IMR-90 (cell line): ENCODE measurements around the gene HOXB6. TPM values are rescaled to one million over a fixed set of nuclear protein-coding genes. Genes with fewer than 3 reads are reported as not detected.
A peak's percentile ranks its signal among the peaks of the same experiment; 100 is the strongest.

Source experiments
- ATAC-seq: fragments of 200-7000 bp; cut with Tn5 transposase; 2 replicates; pipeline ENCODE4 v1.9.1; 2020; ENCODE audit warnings: low read depth, mild to moderate bottlenecking, moderate library complexity
- BruUV-seq: library from RNA; stranded (reverse); fragments of 400-500 nt; replicated peaks from 2 replicates; lab custom pipeline; 2021; lab: Mats Ljungman, UMichigan
- CTCF ChIA-PET: fragments of 300-600 bp; formaldehyde crosslinking; extraction: SDS; loops from one replicate; lab custom pipeline; 2021; ENCODE audit warnings: antibody characterized with exemption; lab: Yijun Ruan, JAX
- POLR2A ChIA-PET: fragments of 300-600 bp; sonication (Branson Sonifier 250); formaldehyde crosslinking; loops from one replicate; lab custom pipeline; 2022; ENCODE audit warnings: antibody characterized with exemption; ENCODE audit not compliant: unreplicated experiment; lab: Charles Lee
- DNase-seq: peaks from one replicate; pipeline ENCODE4 v3.0.0; 2013
- H2AFZ ChIP-seq: replicated peaks from 2 replicates; pipeline ENCODE3; 2013; ENCODE audit warnings: low read length, mild to moderate bottlenecking; ENCODE audit not compliant: poor library complexity
- H2AK5ac ChIP-seq: 2 replicates; pipeline ENCODE4 v1.6.1; 2013; ENCODE audit warnings: low read depth, low read length, inconsistent platforms
- H2AK9ac ChIP-seq: replicated peaks from 2 replicates; pipeline ENCODE3; 2013; ENCODE audit warnings: mild to moderate bottlenecking, low read depth, low read length, moderate library complexity; ENCODE audit not compliant: poor library complexity
- H2BK120ac ChIP-seq: 2 replicates; pipeline ENCODE4 v1.6.1; 2013; ENCODE audit warnings: low read depth, low read length, inconsistent platforms
- H2BK15ac ChIP-seq: 3 replicates; pipeline ENCODE4 v1.6.1; 2013; ENCODE audit warnings: low read depth, low read length, inconsistent platforms
- H2BK20ac ChIP-seq: 2 replicates; pipeline ENCODE4 v1.6.1; 2013; ENCODE audit warnings: low read depth, mild to moderate bottlenecking, inconsistent platforms, low read length, moderate library complexity
- H2BK5ac ChIP-seq: 2 replicates; pipeline ENCODE4 v1.6.1; 2013; ENCODE audit warnings: mild to moderate bottlenecking, low read depth, low read length, inconsistent platforms; ENCODE audit not compliant: poor library complexity, severe bottlenecking
- H3K14ac ChIP-seq: replicated peaks from 2 replicates; pipeline ENCODE4 v1.6.1; 2013; ENCODE audit warnings: low read depth, low read length, inconsistent platforms
- H3K18ac ChIP-seq: 2 replicates; pipeline ENCODE4 v1.6.1; 2013; ENCODE audit warnings: low read depth, low read length, control low read depth
- H3K23ac ChIP-seq: 2 replicates; pipeline ENCODE4 v1.6.1; 2013; ENCODE audit warnings: low read depth, low read length, inconsistent platforms
- H3K27ac ChIP-seq: 2 replicates; pipeline ENCODE4 v1.5.1; 2013; ENCODE audit warnings: mild to moderate bottlenecking, control low read depth, low read length; ENCODE audit not compliant: insufficient read depth
- H3K27me3 ChIP-seq: 2 replicates; pipeline ENCODE4 v1.6.1; 2013; ENCODE audit warnings: low read length; ENCODE audit not compliant: control insufficient read depth, insufficient read depth
- H3K36me3 ChIP-seq: 2 replicates; pipeline ENCODE4 v1.6.1; 2013; ENCODE audit warnings: low read length, mixed read lengths; ENCODE audit not compliant: control insufficient read depth, insufficient read depth
- H3K4ac ChIP-seq: 2 replicates; pipeline ENCODE4 v1.6.1; 2013; ENCODE audit warnings: low read depth, low read length, inconsistent platforms
- H3K4me1 ChIP-seq: 2 replicates; pipeline ENCODE4 v1.6.1; 2013; ENCODE audit warnings: low read length, mixed read lengths; ENCODE audit not compliant: control insufficient read depth, insufficient read depth
- H3K4me2 ChIP-seq: 2 replicates; pipeline ENCODE4 v1.6.1; 2013; ENCODE audit warnings: low read depth, mild to moderate bottlenecking, control low read depth, low read length, moderate library complexity
- H3K4me3 ChIP-seq: 2 replicates; pipeline ENCODE4 v1.5.1; 2013; ENCODE audit warnings: low read depth, mild to moderate bottlenecking, control low read depth, low read length, moderate library complexity; ENCODE audit not compliant: insufficient read depth
- H3K56ac ChIP-seq: 2 replicates; pipeline ENCODE4 v1.6.1; 2013; ENCODE audit warnings: low read length, inconsistent platforms; ENCODE audit not compliant: insufficient read depth; ENCODE audit errors: extremely low read depth
- H3K79me1 ChIP-seq, 2 experiments: 2 replicates each; pipeline ENCODE4 v1.6.1; 2013; ENCODE audit warnings: low read length in 2 of 2, inconsistent platforms in 1 of 2, low read depth in 1 of 2
- H3K9ac ChIP-seq: 2 replicates; pipeline ENCODE4 v1.6.1; 2013; ENCODE audit warnings: low read depth, low read length, control low read depth
- H3K9me1 ChIP-seq: 2 replicates; pipeline ENCODE4 v1.6.1; 2013; ENCODE audit warnings: low read length, inconsistent platforms; ENCODE audit not compliant: insufficient read depth
- H3K9me3 ChIP-seq: 2 replicates; pipeline ENCODE4 v1.6.1; 2013; ENCODE audit warnings: low read length; ENCODE audit not compliant: control insufficient read depth, insufficient read depth
- H4K20me1 ChIP-seq: 2 replicates; pipeline ENCODE4 v1.6.1; 2013; ENCODE audit warnings: low read length, inconsistent platforms; ENCODE audit not compliant: insufficient read depth
- H4K5ac ChIP-seq: 2 replicates; pipeline ENCODE4 v1.6.1; 2013; ENCODE audit warnings: mild to moderate bottlenecking, low read depth, low read length, control low read depth
- H4K8ac ChIP-seq, 2 experiments: 2 replicates each; pipeline ENCODE4 v1.6.1; 2013; ENCODE audit warnings: low read depth in 2 of 2, low read length in 2 of 2, control low read depth in 1 of 2, inconsistent platforms in 1 of 2
- H4K91ac ChIP-seq: 2 replicates; pipeline ENCODE4 v1.6.1; 2013; ENCODE audit warnings: low read depth, low read length, inconsistent platforms; ENCODE audit not compliant: insufficient read depth
- BHLHE40 ChIP-seq: fragments of 150-350 bp; IDR thresholded peaks from 2 replicates; pipeline ENCODE4 v1.6.1; 2016; ENCODE audit warnings: mild to moderate bottlenecking, low read depth, low read length
- CEBPB ChIP-seq: IDR thresholded peaks from 2 replicates; pipeline ENCODE4 v1.6.1; 2012; ENCODE audit warnings: low read depth, low read length, improper control_type of control experiment
- CHD1 ChIP-seq: IDR thresholded peaks from 2 replicates; pipeline ENCODE4 v1.6.1; 2012; ENCODE audit warnings: low read depth, low read length, improper control_type of control experiment
- FOS ChIP-seq: fragments of 150-350 bp; IDR thresholded peaks from 2 replicates; pipeline ENCODE4 v1.6.1; 2016; ENCODE audit warnings: low read depth, low read length
- MAFK ChIP-seq: IDR thresholded peaks from 2 replicates; pipeline ENCODE4 v1.6.1; 2012; ENCODE audit warnings: low read depth, low read length, improper control_type of control experiment
- MAZ ChIP-seq: IDR thresholded peaks from 2 replicates; pipeline ENCODE4 v1.6.1; 2012; ENCODE audit warnings: low read depth, mild to moderate bottlenecking, low read length, improper control_type of control experiment, moderate library complexity, borderline replicate concordance
- MXI1 ChIP-seq: IDR thresholded peaks from 2 replicates; pipeline ENCODE4 v1.6.1; 2012; ENCODE audit warnings: low read depth, mild to moderate bottlenecking, low read length, moderate library complexity, borderline replicate concordance
- NFE2L2 ChIP-seq: fragments of 150-350 bp; IDR thresholded peaks from 2 replicates; pipeline ENCODE4 v1.6.1; 2016; ENCODE audit warnings: low read depth, mild to moderate bottlenecking, low read length
- POLR2A ChIP-seq: IDR thresholded peaks from 2 replicates; pipeline ENCODE4 v1.6.1; 2012; ENCODE audit warnings: mild to moderate bottlenecking, low read depth, low read length
- RAD21 ChIP-seq: IDR thresholded peaks from 2 replicates; pipeline ENCODE4 v1.6.1; 2012; ENCODE audit warnings: low read length, improper control_type of control experiment
- RCOR1 ChIP-seq: IDR thresholded peaks from 2 replicates; pipeline ENCODE4 v1.6.1; 2012; ENCODE audit warnings: mild to moderate bottlenecking, low read length, improper control_type of control experiment; ENCODE audit not compliant: insufficient replicate concordance
- RFX5 ChIP-seq: IDR thresholded peaks from 2 replicates; pipeline ENCODE4 v1.8.0; 2012; ENCODE audit warnings: low read depth, mild to moderate bottlenecking, low read length, moderate library complexity
- SMC3 ChIP-seq: fragments of 150-350 bp; IDR thresholded peaks from 2 replicates; pipeline ENCODE4 v1.6.1; 2016; ENCODE audit warnings: low read depth, mild to moderate bottlenecking, antibody characterized with exemption, low read length, moderate library complexity
- WGBS, 2 experiments: methylation state at CpG; one replicate each; pipeline versions ENCODE4 v1.1.5 to v1.1.7; 2013; ENCODE audit warnings: missing lambda C conversion rate in 2 of 2; ENCODE audit not compliant: insufficient read length in 1 of 2; ENCODE audit errors: extremely low coverage in 2 of 2; 5-methylcytosine and 5-hydroxymethylcytosine counted together
- dilution Hi-C: fragments of 300-500 bp; cut with HindIII; formaldehyde crosslinking; loops from one replicate; pipeline ENCODE4 v1.14.3; 2018; ENCODE audit warnings: low sequenced_read_pairs; ENCODE audit not compliant: unreplicated experiment
- in situ Hi-C: fragments of 300-500 bp; cut with MboI; formaldehyde crosslinking; loops from 3 replicates; pipeline ENCODE4 v1.14.3; 2019; ENCODE audit warnings: low sequenced_read_pairs, inconsistent platforms, mixed read lengths
- intact Hi-C: fragments of 100-400 bp; cut with micrococcal nuclease; formaldehyde crosslinking; loops from 2 replicates; pipeline ENCODE4 v1.10.0; 2022
- polyA plus RNA-seq, 3 experiments: library from polyadenylated mRNA; depleted of rRNA; stranded (reverse); fragments of >200 nt; gene quantifications; 2 replicates each; pipeline ENCODE4 v1.2.3, GENCODE V29; 2012; ENCODE audit warnings: low replicate concordance in 1 of 3
- total RNA-seq: library from RNA; depleted of rRNA; stranded (reverse); fragments of >200 nt; gene quantifications from 2 replicates; pipeline ENCODE4 v1.2.3, GENCODE V29; 2012
- TF ChIP-seq, protein P1 (sequence below): fragments of 150-350 bp; IDR thresholded peaks from 2 replicates; pipeline ENCODE4 v1.6.1; 2016; ENCODE audit warnings: low read depth, mild to moderate bottlenecking, low read length, moderate library complexity, borderline replicate concordance
- TF ChIP-seq, protein P2 (sequence below): fragments of 150-350 bp; IDR thresholded peaks from 2 replicates; pipeline ENCODE4 v1.6.1; 2017; ENCODE audit warnings: mild to moderate bottlenecking, antibody characterized with exemption, low read length, low read depth

HOXB6 gene
- total and polyA plus RNA-seq, 2 of the 4 experiments (the other 2 are of a cell fraction): 11.1 to 42.2 TPM

DNA sequence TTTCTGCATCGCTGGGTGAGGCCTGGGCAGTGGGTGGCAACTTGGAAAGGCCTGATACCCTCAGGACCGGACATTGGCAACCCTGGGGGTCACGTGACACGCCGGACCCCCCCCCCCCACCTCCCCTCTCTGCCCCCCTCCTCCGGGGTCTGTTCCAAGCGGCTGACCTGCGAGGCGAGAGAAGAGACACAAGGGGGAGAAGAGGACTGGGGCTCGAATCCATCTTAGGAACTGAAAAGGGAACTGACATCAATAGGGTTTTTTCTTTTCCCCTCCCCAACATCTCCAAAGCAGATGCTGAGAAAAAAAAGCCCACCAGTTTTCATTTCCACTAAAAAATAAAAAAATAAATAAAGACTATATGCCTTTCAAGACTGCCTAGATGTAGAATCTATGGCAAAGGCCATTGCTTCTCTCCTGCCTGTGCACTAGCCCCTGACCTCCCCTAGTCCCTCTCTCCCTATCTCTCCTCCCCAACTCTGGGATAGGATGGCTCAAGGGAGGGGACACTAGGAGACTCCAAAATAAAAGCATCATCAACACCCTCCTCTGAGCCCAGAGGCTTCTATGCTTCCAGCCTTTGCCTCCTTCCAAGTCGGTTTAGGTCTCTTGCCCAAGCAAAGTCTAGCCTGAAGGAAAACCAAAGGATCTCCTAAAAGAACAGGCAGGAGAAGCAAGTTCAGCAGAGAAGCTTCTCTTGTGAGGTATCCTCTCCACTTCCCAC is 52.2 kb downstream of the HOXB6 start:
- H4K20me1 ChIP-seq: 0 out of 2 replicates have a peak, but pooled peaks cover 4% of the 10 kb centered on the region
- peak overlapping the region; percentile 77 for H3K9ac ChIP-seq
- H3K14ac ChIP-seq: peak overlapping the region; percentile 96
- H2AK9ac ChIP-seq: peak overlapping the region; percentile 85
- H3K4ac ChIP-seq: peak overlapping the region; percentile 94
- DNase-seq: peak; percentile 74
- H2AK5ac ChIP-seq: peak overlapping the region; percentile 74
- H2BK15ac ChIP-seq: peak overlapping the region; percentile 90; the same call in 2 of the 3 replicates
- dilution Hi-C loops (no loop called here), intact Hi-C loops (no loop called here), in situ Hi-C loops (no loop called here)
- H2AFZ ChIP-seq: peak overlapping the region; percentile 24
- H3K27me3 ChIP-seq: no peaks in the 10 kb centered on the region
- peaks cover 46% of the 10 kb centered on the region for H3K4me1 ChIP-seq
- no peaks in the 10 kb centered on the region for H3K9me3 ChIP-seq
- H2BK120ac ChIP-seq: peak overlapping the region; percentile 89
- peaks cover 2 to 5% of the 10 kb centered on the region in 2 experiments; a peak in 2 of 4 replicates for H3K79me1 ChIP-seq
- peak; percentile 16 for ATAC-seq
- H3K56ac ChIP-seq: peak overlapping the region; percentile 94
- peak overlapping the region; percentile 90 for H4K91ac ChIP-seq
- peak overlapping the region; percentile 96 for H3K27ac ChIP-seq
- peak overlapping the region; percentile 14 for H3K4me3 ChIP-seq
- WGBS, 2 experiments: no CpG with 5 or more reads among the region's 11 CpGs
- CTCF ChIA-PET: no interaction called here
- peak overlapping the region; percentile 66 for H4K5ac ChIP-seq
- peak overlapping the region; percentile 96 for H2BK5ac ChIP-seq
- BruUV-seq: no TSS peak
- H2BK20ac ChIP-seq: peak overlapping the region; percentile 71
- peak overlapping the region; percentile 68 for H3K4me2 ChIP-seq
- H3K23ac ChIP-seq: peak overlapping the region; percentile 100
- peak overlapping the region; percentile 58 for H3K18ac ChIP-seq
- POLR2A ChIA-PET: interaction anchor here (0.7 to 1.3 kb wide), 3 partner anchors 30 to 61 kb away, joined by 3 to 5 read pairs (median 4); no protein-coding TSS in a partner anchor
- H3K9me1 ChIP-seq: no peaks in the 10 kb centered on the region
- peaks cover 35% of the 10 kb centered on the region for H3K36me3 ChIP-seq
- H4K8ac ChIP-seq: peak overlapping the region; percentile 85 to 89
- TF ChIP-seq MXI1 (no peak), RFX5 (no peak), RAD21 (peak; percentile 34; the same call in 1 of the 2 replicates), MAZ (peak; percentile 23; the same call in 1 of the 2 replicates), MAFK (no peak), FOS (no peak), CEBPB (no peak), CHD1 (no peak), BHLHE40 (no peak; the same call in 1 of the 2 replicates), NFE2L2 (no peak), RCOR1 (no peak), POLR2A (no peak), SMC3 (no peak; the same call in none of the 2 replicates)
- TF ChIP-seq, protein P1, sequence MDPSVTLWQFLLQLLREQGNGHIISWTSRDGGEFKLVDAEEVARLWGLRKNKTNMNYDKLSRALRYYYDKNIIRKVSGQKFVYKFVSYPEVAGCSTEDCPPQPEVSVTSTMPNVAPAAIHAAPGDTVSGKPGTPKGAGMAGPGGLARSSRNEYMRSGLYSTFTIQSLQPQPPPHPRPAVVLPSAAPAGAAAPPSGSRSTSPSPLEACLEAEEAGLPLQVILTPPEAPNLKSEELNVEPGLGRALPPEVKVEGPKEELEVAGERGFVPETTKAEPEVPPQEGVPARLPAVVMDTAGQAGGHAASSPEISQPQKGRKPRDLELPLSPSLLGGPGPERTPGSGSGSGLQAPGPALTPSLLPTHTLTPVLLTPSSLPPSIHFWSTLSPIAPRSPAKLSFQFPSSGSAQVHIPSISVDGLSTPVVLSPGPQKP: no peak
- TF ChIP-seq, protein P2, sequence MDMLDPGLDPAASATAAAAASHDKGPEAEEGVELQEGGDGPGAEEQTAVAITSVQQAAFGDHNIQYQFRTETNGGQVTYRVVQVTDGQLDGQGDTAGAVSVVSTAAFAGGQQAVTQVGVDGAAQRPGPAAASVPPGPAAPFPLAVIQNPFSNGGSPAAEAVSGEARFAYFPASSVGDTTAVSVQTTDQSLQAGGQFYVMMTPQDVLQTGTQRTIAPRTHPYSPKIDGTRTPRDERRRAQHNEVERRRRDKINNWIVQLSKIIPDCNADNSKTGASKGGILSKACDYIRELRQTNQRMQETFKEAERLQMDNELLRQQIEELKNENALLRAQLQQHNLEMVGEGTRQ: peak; percentile 38
